Mesenchymal stem cell (in vitro differentiated cells and primary cell): ENCODE results near the gene GPATCH2L.

Experiments
- DNase-seq: peaks from one replicate; pipeline ENCODE4 v3.0.0-alpha.2; 2013
- H2AFZ ChIP-seq: one replicate; pipeline ENCODE4 v1.6.1; 2013; ENCODE audit warnings: low read depth, mild to moderate bottlenecking, control low read depth, inconsistent platforms, low read length, moderate library complexity
- H2AK5ac ChIP-seq: 2 replicates; pipeline ENCODE4 v1.6.1; 2013; ENCODE audit warnings: low read length, moderate library complexity, mild to moderate bottlenecking, inconsistent platforms; ENCODE audit not compliant: severe bottlenecking
- H2BK120ac ChIP-seq: one replicate; pipeline ENCODE4 v1.6.1; 2013; ENCODE audit warnings: low read depth, mild to moderate bottlenecking, inconsistent platforms, low read length, moderate library complexity
- H2BK12ac ChIP-seq, 2 experiments: one replicate each; pipeline ENCODE4 v1.6.1; 2013; ENCODE audit warnings: inconsistent platforms in 2 of 2, low read length in 2 of 2, mild to moderate bottlenecking in 2 of 2, moderate library complexity in 2 of 2, control low read depth in 1 of 2
- H2BK15ac ChIP-seq: one replicate; pipeline ENCODE4 v1.6.1; 2013; ENCODE audit warnings: mild to moderate bottlenecking, low read depth, inconsistent platforms; ENCODE audit not compliant: poor library complexity, severe bottlenecking
- H2BK5ac ChIP-seq: 2 replicates; pipeline ENCODE4 v1.6.1; 2013; ENCODE audit warnings: low read depth, mild to moderate bottlenecking, low read length, control low read depth, inconsistent platforms; ENCODE audit not compliant: poor library complexity, severe bottlenecking
- H3K14ac ChIP-seq, 2 experiments: one replicate each; pipeline ENCODE4 v1.6.1; 2013; ENCODE audit warnings: inconsistent platforms in 2 of 2, low read length in 2 of 2, control low read depth in 1 of 2, mild to moderate bottlenecking in 1 of 2, moderate library complexity in 1 of 2
- H3K18ac ChIP-seq, 2 experiments: one replicate each; pipeline ENCODE4 v1.6.1; 2013; ENCODE audit warnings: inconsistent platforms in 2 of 2, low read length in 2 of 2, control low read depth in 1 of 2, low read depth in 1 of 2, mild to moderate bottlenecking in 1 of 2
- H3K23ac ChIP-seq, 2 experiments: one replicate each; pipeline ENCODE4 v1.6.1; 2013; ENCODE audit warnings: inconsistent platforms in 2 of 2, low read length in 2 of 2, mild to moderate bottlenecking in 2 of 2, moderate library complexity in 2 of 2, control low read depth in 1 of 2
- H3K27ac ChIP-seq: 2 replicates; pipeline ENCODE4 v1.5.1; 2013; ENCODE audit warnings: mild to moderate bottlenecking, moderate library complexity, low read length, control low read depth, inconsistent platforms; ENCODE audit not compliant: poor library complexity, severe bottlenecking
- H3K27me3 ChIP-seq, 2 experiments: 2 replicates each; pipeline versions ENCODE4 v1.6.1 to v1.7.0; 2013; ENCODE audit warnings: low read length in 2 of 2, mild to moderate bottlenecking in 2 of 2, moderate library complexity in 2 of 2, control low read depth in 1 of 2, inconsistent platforms in 1 of 2; ENCODE audit not compliant: control insufficient read depth in 1 of 2, insufficient read depth in 1 of 2
- H3K36me3 ChIP-seq, 2 experiments: 2 replicates each; pipeline versions ENCODE4 v1.6.1 to v1.7.0; 2013; ENCODE audit warnings: low read length in 2 of 2, control low read depth in 1 of 2, inconsistent platforms in 1 of 2, low read depth in 1 of 2, mild to moderate bottlenecking in 1 of 2; ENCODE audit not compliant: insufficient read depth in 2 of 2, control insufficient read depth in 1 of 2
- H3K4ac ChIP-seq, 2 experiments: one replicate each; pipeline ENCODE4 v1.6.1; 2013; ENCODE audit warnings: inconsistent platforms in 2 of 2, low read length in 2 of 2, mild to moderate bottlenecking in 2 of 2, moderate library complexity in 2 of 2, control low read depth in 1 of 2, low read depth in 1 of 2
- H3K4me1 ChIP-seq: 2 replicates; pipeline ENCODE4 v1.6.1; 2013; ENCODE audit warnings: low read depth, low read length, control low read depth; ENCODE audit not compliant: control insufficient read depth, insufficient read depth
- H3K4me2 ChIP-seq: 2 replicates; pipeline ENCODE4 v1.6.1; 2013; ENCODE audit warnings: low read length, mild to moderate bottlenecking, inconsistent platforms; ENCODE audit not compliant: poor library complexity, severe bottlenecking
- H3K4me3 ChIP-seq, 2 experiments: 2 replicates each; pipeline versions ENCODE4 v1.5.1 to v1.7.0; 2013; ENCODE audit warnings: low read length in 2 of 2, mild to moderate bottlenecking in 2 of 2, control low read depth in 1 of 2, low read depth in 1 of 2; ENCODE audit not compliant: insufficient read depth in 1 of 2
- H3K79me1 ChIP-seq: replicated peaks from 2 replicates; pipeline ENCODE4 v1.6.1; 2013; ENCODE audit warnings: mild to moderate bottlenecking, control low read depth, low read length, inconsistent platforms; ENCODE audit not compliant: poor library complexity, severe bottlenecking
- H3K9ac ChIP-seq: 2 replicates; pipeline ENCODE4 v1.7.0; 2013; ENCODE audit warnings: mild to moderate bottlenecking, low read length, moderate library complexity
- H3K9me3 ChIP-seq: 2 replicates; pipeline ENCODE4 v1.7.0; 2013; ENCODE audit warnings: mild to moderate bottlenecking, low read length; ENCODE audit not compliant: control insufficient read depth
- H4K8ac ChIP-seq: one replicate; pipeline ENCODE4 v1.6.1; 2013; ENCODE audit warnings: inconsistent platforms, mild to moderate bottlenecking, low read length, moderate library complexity
- H4K91ac ChIP-seq: one replicate; pipeline ENCODE4 v1.6.1; 2013; ENCODE audit warnings: mild to moderate bottlenecking, low read length, inconsistent platforms
- WGBS: methylation state at CpG from one replicate; pipeline ENCODE4 v1.1.7; 2013; ENCODE audit warnings: mixed read lengths; 5-methylcytosine and 5-hydroxymethylcytosine counted together

GPATCH2L gene

GRCh38 chr14:76257111-76257803 lies 105.5 kb downstream of the GPATCH2L start:
- no peaks in the 10 kb centered on the region for H3K79me1 ChIP-seq
- H3K27ac ChIP-seq, result no peak overlapping the region
- no peak overlapping the region for H2AK5ac ChIP-seq
- H2AFZ ChIP-seq, result no peak overlapping the region
- H2BK15ac ChIP-seq, result no peak overlapping the region
- H3K4me3 ChIP-seq, result peak overlapping the region in 1 of 2 experiments; percentile 43
- H3K4me2 ChIP-seq, result no peak overlapping the region
- H3K14ac ChIP-seq, result no peak overlapping the region
- H2BK12ac ChIP-seq, result no peak overlapping the region
- no peak overlapping the region for H2BK5ac ChIP-seq
- H2BK120ac ChIP-seq, result no peak overlapping the region
- H3K23ac ChIP-seq, result no peak overlapping the region
- H4K8ac ChIP-seq, result no peak overlapping the region
- H3K9ac ChIP-seq, result peak overlapping the region; percentile 18
- no peaks in the 10 kb centered on the region for H3K4me1 ChIP-seq
- H3K18ac ChIP-seq, result no peak overlapping the region
- H3K9me3 ChIP-seq, result no peaks in the 10 kb centered on the region
- WGBS, result 81% methylated on average over 9 of the region's 9 CpGs
- no peaks in the 10 kb centered on the region for H3K36me3 ChIP-seq
- no peak overlapping the region for H3K4ac ChIP-seq
- H3K27me3 ChIP-seq, result peaks cover 0 to 10% of the 10 kb centered on the region in 2 experiments
- DNase-seq, result no peak
- H4K91ac ChIP-seq, result no peak overlapping the region

- H2BK5ac ChIP-seq, result no peak overlapping the region
- no peaks in the 10 kb centered on the region for H3K79me1 ChIP-seq
- H2AFZ ChIP-seq, result no peak overlapping the region
- 69% methylated on average over 4 of the region's 4 CpGs for WGBS
- H3K4ac ChIP-seq, result no peak overlapping the region
- no peaks in the 10 kb centered on the region for H3K4me1 ChIP-seq
- H3K27ac ChIP-seq, result no peak overlapping the region
- no peaks in the 10 kb centered on the region for H3K36me3 ChIP-seq
- peaks cover 0 to 10% of the 10 kb centered on the region in 2 experiments for H3K27me3 ChIP-seq
- no peak overlapping the region for H3K9ac ChIP-seq
- no peak overlapping the region for H2AK5ac ChIP-seq
- no peak overlapping the region for H2BK12ac ChIP-seq
- no peak overlapping the region for H3K4me2 ChIP-seq
- H3K23ac ChIP-seq, result no peak overlapping the region
- H3K9me3 ChIP-seq, result no peaks in the 10 kb centered on the region
- H3K4me3 ChIP-seq, result no peak overlapping the region
- no peak overlapping the region for H3K14ac ChIP-seq
- H4K91ac ChIP-seq, result no peak overlapping the region
- H3K18ac ChIP-seq, result no peak overlapping the region
- H2BK15ac ChIP-seq, result no peak overlapping the region
- H4K8ac ChIP-seq, result no peak overlapping the region
- no peak overlapping the region for H2BK120ac ChIP-seq
- no peak for DNase-seq
These were observed 106.2 kb downstream of the GPATCH2L start for GRCh38 chr14:76257842-76258397.

- Histone ChIP-seq H3K9me3 (no peaks in the 10 kb centered on the region), H3K4me2 (no peak overlapping the region), H3K23ac (no peak overlapping the region), H2BK5ac (no peak overlapping the region), H3K36me3 (no peaks in the 10 kb centered on the region), H4K91ac (no peak overlapping the region), H3K27me3 (peaks cover 0 to 7% of the 10 kb centered on the region in 2 experiments), H2AK5ac (no peak overlapping the region), H4K8ac (no peak overlapping the region), H2AFZ (no peak overlapping the region), H2BK12ac (no peak overlapping the region), H3K27ac (no peak overlapping the region), H2BK15ac (no peak overlapping the region), H3K14ac (no peak overlapping the region), H3K4ac (no peak overlapping the region), H3K9ac (no peak overlapping the region), H3K4me3 (no peak overlapping the region), H3K79me1 (no peaks in the 10 kb centered on the region), H3K18ac (no peak overlapping the region), H3K4me1 (no peaks in the 10 kb centered on the region), H2BK120ac (no peak overlapping the region)
- WGBS, result 86% methylated on average over 6 of the region's 6 CpGs
- DNase-seq, result no peak
These were observed 107.5 kb downstream of the GPATCH2L start for GRCh38 chr14:76259029-76259735.

- no peak overlapping the region for H4K91ac ChIP-seq
- no peak overlapping the region for H3K9ac ChIP-seq
- peaks cover 0 to 12% of the 10 kb centered on the region in 2 experiments for H3K27me3 ChIP-seq
- DNase-seq, result no peak
- H3K4ac ChIP-seq, result no peak overlapping the region
- H3K4me3 ChIP-seq, result no peak overlapping the region
- no peaks in the 10 kb centered on the region for H3K9me3 ChIP-seq
- H2AFZ ChIP-seq, result no peak overlapping the region
- no peak overlapping the region for H2BK12ac ChIP-seq
- no peak overlapping the region for H3K27ac ChIP-seq
- H3K18ac ChIP-seq, result no peak overlapping the region
- WGBS, result 76% methylated on average over 2 of the region's 2 CpGs
- no peak overlapping the region for H4K8ac ChIP-seq
- H3K79me1 ChIP-seq, result no peaks in the 10 kb centered on the region
- no peak overlapping the region for H2BK5ac ChIP-seq
- no peak overlapping the region for H3K14ac ChIP-seq
- H2BK15ac ChIP-seq, result no peak overlapping the region
- no peak overlapping the region for H3K4me2 ChIP-seq
- no peak overlapping the region for H2AK5ac ChIP-seq
- no peak overlapping the region for H3K23ac ChIP-seq
- H3K4me1 ChIP-seq, result no peaks in the 10 kb centered on the region
- no peaks in the 10 kb centered on the region for H3K36me3 ChIP-seq
- no peak overlapping the region for H2BK120ac ChIP-seq
These were observed 109.0 kb downstream of the GPATCH2L start for GRCh38 chr14:76260749-76261148.
